Stomach (tissue), 4 donors: ENCODE measurements around the gene SUSD4.

ENCODE experiments used
- EP300 ChIP-seq: sonication (generic); formaldehyde crosslinking; IDR thresholded peaks from one replicate; pipeline ENCODE4 v1.6.1; 2017; ENCODE audit warnings: antibody characterized with exemption
- POLR2A ChIP-seq, 4 donors: fragments of 450-650 bp; IDR thresholded peaks; one replicate each; pipeline ENCODE4 v1.6.1; 2016; ENCODE audit warnings: antibody characterized with exemption in 4 of 4, control low read depth in 2 of 4, mild to moderate bottlenecking in 1 of 4, moderate library complexity in 1 of 4
- TF ChIP-seq, protein P1 (sequence below), 7 experiments: fragments of 450-650 bp in 4 of 7; fragments of 200-600 bp in 3 of 7; sonication (generic) in 3 of 7; IDR thresholded peaks; one replicate each; pipeline ENCODE4 v1.5.1; 2016 to 2019; ENCODE audit warnings: antibody characterized with exemption in 7 of 7, control low read depth in 2 of 7, mild to moderate bottlenecking in 1 of 7

DNA sequence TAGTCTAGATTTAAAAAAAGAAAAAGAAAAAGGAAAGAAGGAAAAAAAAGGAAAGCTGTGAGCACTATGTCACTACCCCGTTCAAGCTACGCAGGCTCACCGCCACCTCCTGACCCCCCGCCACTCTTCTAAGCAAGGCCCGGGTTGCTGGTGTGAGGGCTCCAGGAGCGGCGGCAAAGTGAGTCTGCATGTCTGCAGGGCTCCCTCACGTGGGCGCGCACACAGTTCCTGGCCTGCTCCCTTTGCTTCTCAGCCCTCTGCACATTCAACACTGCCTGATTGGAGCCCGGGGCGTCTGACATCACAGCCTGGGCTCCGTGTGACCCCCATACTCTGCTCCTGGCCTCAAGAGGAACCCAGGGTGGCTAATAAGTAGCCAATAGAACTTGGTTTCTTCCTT is 139.5 kb downstream of the SUSD4 start:
- TF ChIP-seq, protein P1, sequence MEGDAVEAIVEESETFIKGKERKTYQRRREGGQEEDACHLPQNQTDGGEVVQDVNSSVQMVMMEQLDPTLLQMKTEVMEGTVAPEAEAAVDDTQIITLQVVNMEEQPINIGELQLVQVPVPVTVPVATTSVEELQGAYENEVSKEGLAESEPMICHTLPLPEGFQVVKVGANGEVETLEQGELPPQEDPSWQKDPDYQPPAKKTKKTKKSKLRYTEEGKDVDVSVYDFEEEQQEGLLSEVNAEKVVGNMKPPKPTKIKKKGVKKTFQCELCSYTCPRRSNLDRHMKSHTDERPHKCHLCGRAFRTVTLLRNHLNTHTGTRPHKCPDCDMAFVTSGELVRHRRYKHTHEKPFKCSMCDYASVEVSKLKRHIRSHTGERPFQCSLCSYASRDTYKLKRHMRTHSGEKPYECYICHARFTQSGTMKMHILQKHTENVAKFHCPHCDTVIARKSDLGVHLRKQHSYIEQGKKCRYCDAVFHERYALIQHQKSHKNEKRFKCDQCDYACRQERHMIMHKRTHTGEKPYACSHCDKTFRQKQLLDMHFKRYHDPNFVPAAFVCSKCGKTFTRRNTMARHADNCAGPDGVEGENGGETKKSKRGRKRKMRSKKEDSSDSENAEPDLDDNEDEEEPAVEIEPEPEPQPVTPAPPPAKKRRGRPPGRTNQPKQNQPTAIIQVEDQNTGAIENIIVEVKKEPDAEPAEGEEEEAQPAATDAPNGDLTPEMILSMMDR (IDR thresholded peaks at IDR 0.05): no peak
- no peak for TF ChIP-seq POLR2A (IDR thresholded peaks at IDR 0.05)
- no peak for TF ChIP-seq EP300
